Measurements from ENCODE around the gene KCTD18. TPM values are rescaled to one million over a fixed set of nuclear protein-coding genes. Genes with fewer than 3 reads are reported as not detected.

KCTD18 gene
- total RNA-seq, 1 donor from 2014 or later = 13.0 TPM

GRCh38 chr2:200463452-200463851, 46.4 kb downstream of the KCTD18 start:
- intact Hi-C loops (cut with DNase I) = no loop called here
- ATAC-seq = no peak
- no peak for DNase-seq (ENCODE audit: low spot score)

DNA sequence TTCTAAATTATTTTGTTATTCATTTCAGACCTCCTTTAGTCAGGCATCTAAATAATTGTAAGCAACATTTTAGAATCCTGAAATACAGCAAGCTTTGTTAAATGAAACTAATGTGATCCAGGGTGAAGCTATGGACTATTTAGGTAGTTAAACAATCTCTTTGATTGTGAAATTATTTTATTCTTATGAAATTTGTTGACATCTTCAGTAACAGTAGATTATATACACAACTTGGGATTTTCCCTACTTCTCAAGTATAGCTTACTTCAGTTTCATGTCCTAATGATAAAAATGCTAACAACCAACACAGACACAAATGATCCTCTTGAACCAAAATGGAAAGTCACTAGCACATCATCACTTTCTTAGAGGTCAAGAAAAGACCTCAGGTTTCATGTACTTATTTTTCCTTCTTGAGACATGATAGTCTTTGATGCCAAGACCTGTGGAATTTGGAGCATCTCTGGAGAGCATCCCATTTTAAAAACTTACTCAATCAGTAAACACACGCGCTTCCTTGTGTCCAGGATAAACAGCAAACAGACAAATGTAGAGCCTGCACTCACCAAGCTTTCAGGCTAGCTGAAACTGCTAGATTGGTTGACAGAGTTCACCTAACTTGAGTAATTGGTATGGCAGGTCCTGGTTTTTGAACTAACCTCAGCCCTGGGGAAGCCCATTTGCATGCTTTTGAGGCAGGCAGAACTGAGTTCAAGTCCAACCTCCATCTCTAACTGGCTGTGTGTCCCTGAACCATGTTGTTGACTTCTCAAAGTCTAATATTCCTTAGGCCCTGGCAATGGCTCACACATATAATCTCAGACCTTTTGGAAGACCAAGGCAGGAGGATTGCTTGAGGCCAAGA, 47.8 kb downstream of the KCTD18 start:
- peak; percentile 68 for ATAC-seq
- intact Hi-C loops (cut with DNase I) = no loop called here
- DNase-seq (ENCODE audit: low spot score) = no peak

- intact Hi-C loops (cut with DNase I) = no loop called here
- ATAC-seq (no peak), DNase-seq (ENCODE audit: low spot score) (no peak)
Measured at GRCh38 chr2:200459101-200459500, 50.8 kb downstream of the KCTD18 start.

DNA sequence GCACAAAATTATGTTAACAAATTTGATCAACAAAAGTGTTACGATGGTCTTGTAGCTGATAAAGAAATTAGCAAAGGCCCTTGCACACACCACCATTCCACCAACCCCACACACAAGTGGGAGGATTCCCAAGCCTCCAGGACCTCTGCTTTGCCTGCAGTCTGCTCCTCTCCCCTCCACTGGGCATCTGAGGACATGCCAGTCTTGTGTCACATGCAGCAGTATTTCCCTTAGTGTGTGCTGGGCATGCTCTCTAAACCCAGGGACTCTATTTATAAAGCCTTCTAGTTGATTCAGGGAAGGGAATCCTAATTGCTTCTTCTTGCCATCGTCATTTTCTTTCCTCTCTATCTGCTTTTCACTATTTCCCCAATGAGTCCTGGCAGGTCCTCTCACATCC, 53.3 kb downstream of the KCTD18 start:
- ATAC-seq = no peak
- intact Hi-C loops (cut with DNase I) = no loop called here
- no peak for DNase-seq (ENCODE audit: low spot score)

DNA sequence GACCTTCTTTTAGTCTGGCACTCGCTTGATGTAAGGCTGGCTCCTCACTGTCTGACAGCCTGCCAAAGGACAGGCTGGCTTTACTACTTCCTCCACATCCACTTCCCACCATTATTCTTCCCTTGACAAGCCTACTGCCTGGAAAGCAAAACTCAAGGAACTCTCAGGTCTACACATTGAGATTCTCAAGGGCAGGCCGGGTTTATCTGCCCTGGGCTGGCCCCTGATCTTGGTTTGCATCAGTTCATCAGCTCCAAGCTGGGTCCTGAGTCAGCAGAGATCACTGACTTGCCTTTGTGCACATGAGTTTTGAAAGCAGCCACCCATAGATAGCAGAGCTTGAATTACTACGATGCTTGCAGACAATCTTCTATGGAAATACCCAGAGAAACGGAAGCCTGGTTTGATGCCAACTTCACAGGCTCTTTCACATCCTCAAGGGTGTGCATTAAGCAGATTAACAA, 53.9 kb downstream of the KCTD18 start:
- intact Hi-C loops (cut with DNase I) = no loop called here
- ATAC-seq (peak; percentile 33), DNase-seq (ENCODE audit: low spot score) (no peak)

DNA sequence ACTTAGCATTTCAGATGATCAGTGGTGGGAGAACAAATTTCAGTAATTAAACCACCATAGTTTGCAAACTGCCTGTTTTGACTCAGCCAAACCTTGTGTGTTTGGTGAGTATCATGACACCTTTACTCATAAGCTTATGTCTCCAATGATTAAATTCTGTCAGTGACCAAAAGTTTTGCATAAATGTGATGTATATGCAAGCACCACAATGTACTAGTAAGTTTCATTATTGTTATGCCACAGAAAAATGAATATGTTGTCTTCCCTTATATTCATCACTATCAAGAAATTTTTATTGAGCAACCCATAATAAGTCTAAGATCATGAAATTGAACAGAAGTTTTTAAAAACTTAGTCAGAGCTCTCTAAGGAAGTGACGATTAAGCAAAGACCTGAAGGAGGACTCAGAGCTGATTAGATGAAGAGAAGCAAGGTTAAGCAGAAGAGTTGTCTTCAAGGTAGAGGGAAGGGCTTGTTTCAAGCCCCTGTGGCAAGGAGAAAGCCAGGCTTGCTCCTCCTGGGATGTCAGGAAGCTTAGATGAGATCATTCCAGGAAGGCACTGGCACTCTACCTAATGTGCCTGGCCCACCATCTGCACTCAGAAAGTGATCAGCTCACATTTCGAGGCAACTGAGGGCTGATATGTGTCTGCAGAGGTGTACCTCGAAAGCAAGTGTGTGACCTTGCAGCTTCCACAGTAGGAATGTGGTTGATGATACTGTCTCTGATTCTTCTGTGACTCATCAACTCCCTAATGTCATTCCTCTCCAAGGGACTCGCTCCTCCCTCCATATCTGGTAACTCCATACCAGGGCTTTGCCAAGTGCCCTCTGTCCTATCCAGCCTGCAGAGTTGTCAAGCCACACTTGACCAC, 54.7 kb downstream of the KCTD18 start:
- DNase-seq (ENCODE audit: low spot score) (no peak), ATAC-seq (peak; percentile 30)
- intact Hi-C loops (cut with DNase I) = no loop called here

GRCh38 chr2:200453853-200454534, 55.9 kb downstream of the KCTD18 start:
- ATAC-seq (no peak), DNase-seq (ENCODE audit: low spot score) (no peak)
- intact Hi-C loops (cut with DNase I) = no loop called here

DNA sequence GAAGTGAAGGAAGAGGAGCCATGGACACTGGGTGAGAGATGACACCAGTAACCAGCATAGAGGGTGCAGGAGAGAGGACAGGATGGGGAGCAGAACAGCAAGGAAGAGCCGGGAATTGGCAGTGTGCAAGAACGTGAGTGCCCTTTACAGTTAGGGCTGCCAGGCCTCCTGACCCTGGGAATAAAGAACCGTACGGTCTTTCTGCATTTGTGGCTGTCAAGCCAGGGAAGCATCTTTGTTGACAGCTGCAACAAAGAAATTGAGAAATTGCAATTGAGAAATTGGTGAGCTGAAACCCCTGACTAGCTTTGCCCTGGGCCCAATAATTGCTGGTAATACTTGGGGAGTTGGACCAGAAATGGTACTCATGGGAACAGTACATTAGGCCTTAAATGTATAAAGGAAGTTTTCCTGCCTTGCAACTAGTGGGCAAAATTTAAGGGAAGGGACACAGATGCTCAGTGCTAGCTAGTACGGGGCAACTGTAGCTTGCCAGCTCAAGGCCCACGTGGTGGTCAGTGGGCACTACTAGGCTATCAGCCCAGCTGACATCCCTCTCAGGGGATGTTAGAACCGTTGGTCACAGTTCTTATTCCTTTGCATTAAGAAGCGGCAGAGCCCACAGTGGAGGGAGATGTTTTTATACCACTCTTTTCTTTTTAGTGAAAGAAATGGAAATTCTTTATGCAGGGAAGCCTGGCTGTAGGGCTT, 56.6 kb downstream of the KCTD18 start:
- intact Hi-C loops (cut with DNase I) = no loop called here
- ATAC-seq (no peak), DNase-seq (ENCODE audit: low spot score) (no peak)

DNA sequence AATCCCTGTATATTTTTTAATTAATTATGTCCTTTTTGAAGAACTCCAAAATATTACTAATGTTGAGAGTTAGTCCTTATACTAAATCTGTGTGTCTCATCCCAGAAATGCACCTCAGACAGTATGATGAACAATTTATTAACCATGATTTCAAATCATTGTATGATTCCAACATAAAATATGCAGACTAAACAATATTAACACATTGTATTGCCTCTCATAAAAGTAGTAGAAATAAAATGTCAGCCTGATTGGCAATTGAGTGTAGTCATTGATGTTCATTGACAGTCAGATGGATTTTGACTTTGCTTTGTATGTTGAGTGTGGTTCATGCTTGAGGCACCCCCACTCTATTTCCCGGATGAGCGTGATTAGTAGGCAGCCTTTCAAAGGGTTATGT, 57.5 kb downstream of the KCTD18 start:
- DNase-seq (ENCODE audit: low spot score) = no peak
- ATAC-seq = no peak
- intact Hi-C loops (cut with DNase I) = no loop called here

GRCh38 chr2:200451511-200451910, 58.4 kb downstream of the KCTD18 start:
- intact Hi-C loops (cut with DNase I) = no loop called here
- DNase-seq (ENCODE audit: low spot score) (no peak), ATAC-seq (peak; percentile 25)

DNA sequence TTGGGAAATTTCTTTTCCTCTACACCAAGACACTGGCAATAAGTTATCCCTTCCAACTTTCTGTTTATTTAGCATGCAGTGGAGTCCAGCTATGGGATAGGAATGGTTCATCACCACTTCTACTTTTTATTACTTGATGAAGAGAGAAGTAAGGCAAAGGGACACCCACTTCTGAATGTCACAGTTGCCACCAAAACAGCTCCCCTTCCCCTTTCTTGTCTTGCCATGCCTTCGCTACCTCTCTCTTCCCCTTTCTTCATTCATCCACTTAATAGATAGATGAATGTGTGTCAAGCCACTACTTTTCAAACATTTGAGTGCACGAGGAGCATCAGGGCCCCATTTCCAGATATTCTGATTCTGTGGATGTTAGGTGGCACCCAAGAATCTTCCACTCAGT, 59.6 kb downstream of the KCTD18 start:
- DNase-seq (ENCODE audit: low spot score) (no peak), ATAC-seq (no peak)
- intact Hi-C loops (cut with DNase I) = no loop called here

GRCh38 chr2:200449149-200449548, 60.7 kb downstream of the KCTD18 start:
- intact Hi-C loops (cut with DNase I) = no loop called here
- DNase-seq (ENCODE audit: low spot score) = no peak
- no peak for ATAC-seq

DNA sequence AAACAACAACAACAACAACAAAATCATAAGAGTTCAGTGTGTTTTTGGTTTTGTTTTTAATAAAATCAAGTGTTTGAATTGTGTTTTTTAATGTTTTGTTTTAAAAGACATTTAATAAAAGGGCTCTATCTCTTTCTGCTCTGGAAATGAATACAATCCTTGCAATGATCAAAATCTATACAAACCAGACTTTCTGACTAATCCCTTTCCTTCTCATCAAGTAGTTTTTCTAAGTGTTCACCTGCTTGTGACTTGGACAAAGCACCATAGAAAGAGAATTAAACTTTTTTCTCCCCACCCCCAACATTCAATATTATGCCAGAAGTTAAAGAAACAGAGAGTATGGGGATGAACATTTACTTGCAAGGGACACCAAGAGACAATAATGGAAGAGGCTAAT, 61.4 kb downstream of the KCTD18 start:
- ATAC-seq = no peak
- no peak for DNase-seq (ENCODE audit: low spot score)
- intact Hi-C loops (cut with DNase I) = no loop called here

- no peak for ATAC-seq
- no peak for DNase-seq (ENCODE audit: low spot score)
- intact Hi-C loops (cut with DNase I) = no loop called here
Measured at GRCh38 chr2:200447139-200447855, 62.6 kb downstream of the KCTD18 start.

- intact Hi-C loops (cut with DNase I) = no loop called here
Measured at GRCh38 chr2:200446612-200447011, 63.3 kb downstream of the KCTD18 start.

GRCh38 chr2:200445284-200445683, 64.6 kb downstream of the KCTD18 start:
- intact Hi-C loops (cut with DNase I) = no loop called here
- DNase-seq (ENCODE audit: low spot score) (no peak), ATAC-seq (no peak)

More at GRCh38 chr2:200446612-200447011, 63.3 kb downstream of the KCTD18 start:
- DNase-seq (ENCODE audit: low spot score) (no peak), ATAC-seq (no peak)

GRCh38 chr2:200444530-200444929, 65.3 kb downstream of the KCTD18 start:
- intact Hi-C loops (cut with DNase I) = no loop called here
- DNase-seq (ENCODE audit: low spot score) = no peak
- ATAC-seq = no peak

DNA sequence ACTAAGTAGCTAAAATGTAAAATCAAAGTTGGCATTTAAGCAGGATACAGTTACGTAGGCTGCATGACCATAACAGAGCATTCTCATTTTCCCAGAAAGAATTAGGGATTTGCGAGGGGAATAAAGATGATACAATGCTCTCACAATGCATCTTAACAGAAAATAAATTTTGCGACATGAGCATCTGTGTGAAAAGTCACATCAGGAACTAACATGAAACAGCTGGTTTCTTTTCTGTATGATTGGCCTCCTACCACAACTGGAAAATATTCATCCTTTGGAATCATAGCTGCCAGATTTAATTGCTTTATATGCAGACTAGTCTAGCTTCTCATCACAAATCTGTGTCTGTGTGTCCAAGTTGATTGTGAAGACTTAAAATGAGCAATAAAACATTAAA, 66.0 kb downstream of the KCTD18 start:
- intact Hi-C loops (cut with DNase I) = no loop called here
- DNase-seq (ENCODE audit: low spot score) (no peak), ATAC-seq (no peak)

Measured in sciatic nerve (tissue), 2 donors.